Thymus (tissue), 11 donors: ENCODE data around the gene PER3. TPM values are rescaled to one million over a fixed set of nuclear protein-coding genes. Genes with fewer than 3 reads are reported as not detected.

Source experiments
- DNase-seq, 9 donors: peaks; one replicate each; pipeline ENCODE4 v3.0.0-alpha.2; 2013; ENCODE audit warnings: low spot score in 9 of 9, low read depth in 6 of 9, missing footprints in 1 of 9
- H3K27ac ChIP-seq, 2 donors: one replicate each; pipeline ENCODE4 v1.5.1; 2013; ENCODE audit warnings: control low read depth in 1 of 2, low read depth in 1 of 2, low read length in 1 of 2, mild to moderate bottlenecking in 1 of 2, moderate library complexity in 1 of 2
- H3K27me3 ChIP-seq, 2 donors: one replicate each; pipeline ENCODE4 v1.5.1; 2013; ENCODE audit warnings: low read length in 1 of 2; ENCODE audit not compliant: control insufficient read depth in 2 of 2, insufficient read depth in 1 of 2
- H3K36me3 ChIP-seq, 2 donors: one replicate each; pipeline ENCODE4 v1.5.1; 2013; ENCODE audit warnings: low read length in 1 of 2, mild to moderate bottlenecking in 1 of 2, moderate library complexity in 1 of 2; ENCODE audit not compliant: control insufficient read depth in 2 of 2, insufficient read depth in 2 of 2
- H3K4me1 ChIP-seq, 2 donors: one replicate each; pipeline ENCODE4 v1.5.1; 2013; ENCODE audit warnings: low read length in 2 of 2; ENCODE audit not compliant: control insufficient read depth in 2 of 2, insufficient read depth in 2 of 2
- H3K4me3 ChIP-seq, 2 donors: one replicate each; pipeline ENCODE4 v1.5.1; 2013; ENCODE audit warnings: low read length in 2 of 2, control low read depth in 1 of 2, mild to moderate bottlenecking in 1 of 2
- H3K9me3 ChIP-seq, 2 donors: one replicate each; pipeline ENCODE4 v1.5.1; 2013; ENCODE audit warnings: low read length in 1 of 2, mild to moderate bottlenecking in 1 of 2; ENCODE audit not compliant: control insufficient read depth in 2 of 2, insufficient read depth in 1 of 2
- WGBS: extraction: QIAGEN DNeasy Blood & Tissue Kit; methylation state at CpG from one replicate; pipeline ENCODE4 v1.1.7; 2013; 5-methylcytosine and 5-hydroxymethylcytosine counted together
- polyA plus RNA-seq: library from polyadenylated mRNA; stranded (reverse); fragments of 200-250 nt; gene quantifications from one replicate; pipeline ENCODE4 v1.2.3, GENCODE V29; 2013
- total RNA-seq: library from RNA; stranded (reverse); fragments of 120-200 nt; gene quantifications from one replicate; pipeline ENCODE4 v1.2.4, GENCODE V29; 2013
- donor health status: healthy.

Gene PER3
- total and polyA plus RNA-seq, 2 donors = 1.5 to 4.4 TPM

DNA sequence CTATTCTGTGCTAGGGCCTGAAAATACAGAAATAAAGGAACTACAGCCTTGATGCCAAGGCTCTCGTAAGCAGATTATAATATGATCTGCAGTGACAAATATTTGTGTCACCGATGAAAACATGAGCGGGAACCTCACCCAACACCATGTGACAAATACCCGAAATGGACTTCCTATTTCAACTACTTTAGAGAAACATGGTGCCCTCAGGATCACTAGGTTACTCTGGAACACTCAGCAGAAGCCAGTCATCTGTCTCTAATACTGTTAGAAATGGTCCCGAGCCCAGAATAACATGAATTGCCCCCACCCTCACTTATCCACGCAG lies 13.5 kb upstream of the PER3 start:
- H3K9me3 ChIP-seq = no peaks in the 10 kb centered on the region
- peaks cover 0 to 4% of the 10 kb centered on the region in 2 donors for H3K27me3 ChIP-seq
- 7% methylated on average over 6 of the region's 6 CpGs for WGBS
- H3K36me3 ChIP-seq = no peaks in the 10 kb centered on the region
- H3K4me3 ChIP-seq = peak overlapping the region; percentile 75 to 98
- peak overlapping the region; percentile 32 to 71 for H3K27ac ChIP-seq
- DNase-seq = peak in 1 of 9 donors; percentile 8
- peaks cover 11 to 13% of the 10 kb centered on the region in 2 donors for H3K4me1 ChIP-seq

DNA sequence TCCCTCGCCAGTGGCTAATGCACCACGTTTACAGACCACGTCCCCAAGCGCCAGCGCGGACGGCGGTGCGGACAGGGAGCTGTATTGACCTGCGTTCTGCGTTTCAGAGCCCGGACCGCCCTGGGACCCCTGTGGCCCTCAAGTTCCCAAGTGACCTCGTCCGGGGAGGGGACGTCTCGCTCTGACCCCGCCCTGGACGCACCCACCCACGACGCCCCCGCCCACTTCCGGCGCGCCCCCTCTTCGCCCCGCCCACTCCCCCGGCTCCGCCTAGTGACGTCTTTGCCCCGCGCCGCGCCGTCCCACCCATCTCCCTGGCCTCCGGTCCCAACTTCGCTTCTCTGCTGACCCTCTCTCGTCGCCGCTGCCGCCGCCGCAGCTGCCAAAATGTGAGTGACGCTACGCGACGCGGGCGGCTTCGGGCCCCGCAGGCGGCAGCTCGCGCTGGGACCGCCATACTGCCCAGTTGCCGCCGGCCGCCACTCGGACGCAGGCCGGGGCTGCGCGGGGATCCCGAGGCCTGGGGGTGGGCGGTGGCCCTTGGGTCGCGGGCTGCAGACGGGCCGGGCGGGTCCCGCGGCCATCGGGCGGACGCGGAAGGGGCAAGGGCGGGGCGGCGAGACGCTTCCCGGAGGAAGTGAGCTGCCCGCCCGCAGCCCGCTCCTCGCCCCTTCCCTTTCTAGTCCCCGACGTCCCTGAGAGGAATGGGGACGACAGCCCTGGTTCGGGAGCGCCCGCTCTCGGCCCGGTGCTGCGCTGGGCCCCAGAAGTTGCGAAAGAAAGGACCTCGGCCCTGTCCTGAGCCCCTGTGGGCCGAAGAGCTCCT lies 12.9 kb upstream of the PER3 start, which contains the start of gene VAMP3:
Gene VAMP3, plus strand, starts transcription at position 300 of the 826 bp plus-strand sequence. Its CDS starts 88 bp downstream, at position 388.
- H3K36me3 ChIP-seq = no peaks in the 10 kb centered on the region
- peaks cover 0 to 4% of the 10 kb centered on the region in 2 donors for H3K27me3 ChIP-seq
- peak within 1 kb of the TSS; percentile 43 to 90 for H3K27ac ChIP-seq
- peaks cover 11 to 13% of the 10 kb centered on the region in 2 donors for H3K4me1 ChIP-seq
- H3K9me3 ChIP-seq = no peaks in the 10 kb centered on the region
- under 1% methylated on average over 97 of the region's 97 CpGs for WGBS
- peak within 1 kb of the TSS; percentile 75 to 98 for H3K4me3 ChIP-seq
- DNase-seq = peak in 8 of 9 donors; percentile 24 to 82 (median 66)

DNA sequence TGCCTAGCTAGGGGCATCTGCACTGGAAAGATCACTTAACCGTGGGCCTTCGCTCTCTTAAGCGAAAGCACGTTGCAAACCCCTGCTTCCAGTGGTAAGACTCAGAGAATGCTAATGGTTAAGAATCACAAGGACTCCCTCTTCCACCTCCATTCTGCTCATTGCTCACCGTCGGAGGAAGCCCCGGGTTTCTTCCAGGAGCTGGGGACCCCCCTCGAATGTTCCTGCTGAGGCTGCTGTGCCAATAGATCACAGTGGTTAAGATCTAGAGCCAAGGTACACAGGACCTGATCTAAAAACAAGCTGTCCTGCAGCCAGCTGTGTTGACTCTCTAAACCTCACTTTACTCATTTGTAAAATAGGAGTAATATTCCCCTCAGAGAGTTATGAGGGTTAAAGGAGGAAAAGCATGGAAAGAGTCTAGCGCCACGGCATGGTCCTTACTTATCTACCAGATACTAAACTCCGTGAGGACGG lies 12.2 kb upstream of the PER3 start:
- peaks cover 0 to 4% of the 10 kb centered on the region in 2 donors for H3K27me3 ChIP-seq
- peak overlapping the region; percentile 75 to 98 for H3K4me3 ChIP-seq
- peak overlapping the region; percentile 26 to 39 for H3K27ac ChIP-seq
- no peaks in the 10 kb centered on the region for H3K9me3 ChIP-seq
- no peaks in the 10 kb centered on the region for H3K36me3 ChIP-seq
- peak in 1 of 9 donors; percentile 24 for DNase-seq
- peaks cover 11 to 13% of the 10 kb centered on the region in 2 donors for H3K4me1 ChIP-seq
- 30% methylated on average over 12 of the region's 12 CpGs for WGBS

DNA sequence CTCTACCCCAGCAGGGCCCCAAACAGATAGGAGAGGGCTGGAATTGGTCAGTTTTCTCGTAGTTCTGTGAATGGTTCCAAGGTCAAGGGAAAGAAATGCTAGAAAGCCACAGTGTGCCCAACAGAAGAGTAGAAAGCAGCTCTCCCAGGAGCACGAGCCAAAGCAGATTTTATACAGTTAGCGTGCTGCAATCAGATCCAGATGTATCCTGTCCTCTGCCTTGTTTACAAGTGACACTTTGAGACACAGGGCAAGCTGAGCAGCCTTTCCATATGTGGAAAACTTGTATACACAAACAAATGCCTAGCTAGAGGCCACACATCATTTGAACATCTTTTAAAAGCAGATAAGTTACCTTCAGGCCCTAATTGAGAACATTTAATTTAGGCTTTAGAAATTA lies 6.5 kb upstream of the PER3 start:
- H3K4me3 ChIP-seq = no peak overlapping the region
- H3K9me3 ChIP-seq = no peaks in the 10 kb centered on the region
- no peak overlapping the region for H3K27ac ChIP-seq
- DNase-seq = no peak
- H3K4me1 ChIP-seq = no peaks in the 10 kb centered on the region
- H3K27me3 ChIP-seq = peaks cover 0 to 3% of the 10 kb centered on the region in 2 donors
- whole genome bisulfite sequencing = 96% methylated on average over 3 of the region's 3 CpGs
- H3K36me3 ChIP-seq = peaks cover 20 to 24% of the 10 kb centered on the region in 2 donors

DNA sequence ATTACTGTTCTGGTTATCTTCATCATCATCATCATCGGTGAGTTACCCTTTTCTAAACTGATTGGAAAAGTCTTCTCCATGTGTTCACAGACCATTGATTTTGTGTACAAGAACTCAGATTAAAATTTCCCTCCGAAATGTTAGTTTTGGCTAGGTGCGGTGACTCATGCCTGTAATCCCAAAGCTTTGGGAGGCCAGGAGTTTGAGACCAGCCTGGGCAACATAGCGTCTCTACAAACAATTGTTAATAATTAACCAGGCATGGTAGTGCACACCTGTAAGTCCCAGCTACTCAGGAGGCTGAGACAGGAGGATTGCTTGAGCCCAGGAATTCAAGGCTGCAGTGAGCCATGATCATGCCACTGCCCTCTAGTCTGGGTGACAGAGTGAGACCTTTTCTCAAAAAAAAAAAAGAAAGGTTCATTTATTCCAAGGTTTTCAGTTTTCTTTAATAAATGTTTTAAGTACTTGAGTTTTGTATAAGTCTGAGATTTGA lies 5.9 kb upstream of the PER3 start:
- Histone ChIP-seq H3K36me3 (peaks cover 20 to 24% of the 10 kb centered on the region in 2 donors), H3K9me3 (no peaks in the 10 kb centered on the region), H3K4me3 (no peak overlapping the region), H3K27me3 (peaks cover 2 to 7% of the 10 kb centered on the region in 2 donors), H3K4me1 (peaks cover 1 to 3% of the 10 kb centered on the region in 2 donors), H3K27ac (no peak overlapping the region)
- over 99% methylated on average over 4 of the region's 4 CpGs for WGBS
- no peak for DNase-seq

DNA sequence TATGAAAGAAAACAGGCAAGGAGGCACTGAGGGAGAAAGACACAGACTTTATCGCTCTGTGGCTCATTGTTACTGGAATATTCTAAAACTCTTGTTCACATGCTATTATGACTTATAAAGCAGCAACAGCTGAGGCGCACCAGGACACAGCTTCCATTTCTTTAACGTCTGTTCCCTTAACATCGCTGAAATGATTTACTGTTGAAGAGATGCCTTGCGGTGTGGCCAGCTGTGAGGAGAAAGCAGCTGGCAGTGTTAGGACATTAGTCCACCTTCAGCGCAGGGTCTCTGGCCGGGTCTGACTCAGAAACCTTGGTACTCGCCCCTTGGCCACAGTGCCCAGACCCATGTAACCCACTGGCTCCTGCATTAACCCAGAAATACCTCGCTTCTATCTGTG lies 3.1 kb upstream of the PER3 start:
- Histone ChIP-seq H3K27ac (no peak overlapping the region), H3K4me1 (peaks cover 3% of the 10 kb centered on the region in 2 donors), H3K36me3 (peaks cover 20 to 24% of the 10 kb centered on the region in 2 donors), H3K9me3 (no peaks in the 10 kb centered on the region), H3K27me3 (peaks cover 2 to 23% of the 10 kb centered on the region in 2 donors), H3K4me3 (no peak overlapping the region)
- DNase-seq = no peak
- 96% methylated on average over 9 of the region's 9 CpGs for WGBS

DNA sequence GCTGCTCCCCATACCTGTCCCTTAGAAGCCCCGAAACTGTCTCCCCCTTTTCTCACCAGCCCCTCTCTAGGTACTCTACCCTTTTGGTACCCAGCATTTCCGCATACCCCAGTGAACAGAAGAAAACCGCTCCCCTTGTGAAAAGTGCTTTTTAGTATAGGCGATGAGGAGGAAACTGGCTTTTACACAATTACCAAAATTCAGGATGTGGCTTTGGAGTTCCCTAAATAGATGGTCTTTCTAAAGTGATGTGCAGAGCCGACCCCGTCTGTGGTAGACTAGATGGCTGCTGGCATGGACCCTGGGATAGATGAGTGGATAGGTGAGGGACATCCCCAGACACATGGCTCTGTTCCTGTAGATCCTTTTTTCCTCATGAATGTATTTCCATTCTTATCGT lies 2.6 kb upstream of the PER3 start:
- H3K4me3 ChIP-seq = no peak overlapping the region
- H3K27me3 ChIP-seq = peaks cover 2 to 23% of the 10 kb centered on the region in 2 donors
- 25% methylated on average over 7 of the region's 7 CpGs for WGBS
- H3K4me1 ChIP-seq = peaks cover 3% of the 10 kb centered on the region in 2 donors
- no peak for DNase-seq
- H3K9me3 ChIP-seq = no peaks in the 10 kb centered on the region
- no peak overlapping the region for H3K27ac ChIP-seq
- peaks cover 20 to 24% of the 10 kb centered on the region in 2 donors for H3K36me3 ChIP-seq

DNA sequence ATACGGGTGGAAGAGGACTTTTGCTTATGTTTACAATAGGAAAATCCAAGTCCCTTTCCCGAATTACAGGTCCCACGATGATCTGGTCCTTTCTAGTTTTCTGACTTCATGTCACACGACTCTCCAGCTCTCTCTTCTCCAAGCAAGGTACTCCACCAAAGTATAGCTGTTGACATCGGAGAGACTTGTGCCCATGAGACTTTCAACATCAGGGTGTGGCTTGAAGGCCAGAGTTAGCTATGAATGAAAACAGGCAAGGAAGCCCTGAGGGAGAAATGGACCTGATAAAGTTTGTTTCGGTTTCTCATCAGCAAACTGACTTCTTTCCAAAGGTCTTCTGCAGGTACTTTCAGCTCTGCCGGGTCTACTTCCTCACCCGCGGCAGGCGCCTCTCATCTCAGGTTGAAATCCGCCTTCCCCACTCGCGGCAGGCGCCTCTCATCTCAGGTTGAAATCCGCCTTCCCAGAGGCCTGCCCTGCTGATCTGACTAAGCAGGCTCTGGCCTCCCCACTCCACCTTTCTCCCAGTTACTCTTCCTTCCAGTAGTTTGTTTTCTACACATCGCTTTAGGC lies 2.1 kb upstream of the PER3 start:
- H3K4me1 ChIP-seq = peaks cover 3% of the 10 kb centered on the region in 2 donors
- H3K36me3 ChIP-seq = peaks cover 20 to 23% of the 10 kb centered on the region in 2 donors
- H3K27me3 ChIP-seq = peaks cover 2 to 23% of the 10 kb centered on the region in 2 donors
- H3K27ac ChIP-seq = no peak overlapping the region
- WGBS = 81% methylated on average over 16 of the region's 16 CpGs
- no peak for DNase-seq
- no peaks in the 10 kb centered on the region for H3K9me3 ChIP-seq
- no peak overlapping the region for H3K4me3 ChIP-seq
